Lung microvascular endothelial cell (primary cell): ENCODE data around the gene CPNE5. TPM values are rescaled to one million over a fixed set of nuclear protein-coding genes. Genes with fewer than 3 reads are reported as not detected.
"Not testable (repeated sequence)": the region's sequence is repeated elsewhere in the genome, so short reads cannot be mapped to it uniquely, and the experiment has no call there.

ENCODE experiments used
- DNase-seq, 2 donors: peaks; one replicate each; pipeline versions ENCODE4 v3.0.0 to v3.0.0-alpha.2; 2010; ENCODE audit warnings: low read depth in 2 of 2
- total RNA-seq: library from RNA; depleted of rRNA; stranded (reverse); fragments of >200 nt; gene quantifications from 2 replicates; pipeline ENCODE4 v1.2.1, GENCODE V29; 2014

The CPNE5 gene
- total RNA-seq, 1 donor from 2014 or later = 1.2 TPM

- DNase-seq = no peak
Observed at GRCh38 chr6:36728289-36729160, 110.7 kb downstream of the CPNE5 start.

DNA sequence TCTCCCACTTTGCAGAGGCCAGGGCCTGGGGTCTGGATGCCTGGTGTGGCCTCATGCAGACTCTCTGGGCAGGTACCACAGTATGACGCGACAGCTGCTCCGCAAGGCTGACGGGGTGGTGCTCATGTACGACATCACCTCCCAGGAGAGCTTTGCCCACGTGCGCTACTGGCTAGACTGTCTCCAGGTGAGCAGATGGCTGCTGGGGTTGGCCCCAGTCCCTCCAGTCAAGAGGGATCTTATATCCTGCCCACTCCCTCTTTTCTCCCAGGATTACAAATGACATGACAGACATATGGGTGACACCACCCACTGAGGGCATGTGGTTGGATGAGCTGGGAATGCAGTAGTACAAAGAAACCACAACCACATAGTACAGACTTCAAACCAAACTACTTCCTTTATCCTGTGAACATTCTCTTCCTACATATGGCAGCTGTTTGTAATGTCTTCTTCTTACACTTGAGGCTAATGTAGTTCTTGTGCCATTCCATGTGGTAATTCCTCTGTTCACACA, 111.7 kb downstream of the CPNE5 start:
- no peak for DNase-seq

DNA sequence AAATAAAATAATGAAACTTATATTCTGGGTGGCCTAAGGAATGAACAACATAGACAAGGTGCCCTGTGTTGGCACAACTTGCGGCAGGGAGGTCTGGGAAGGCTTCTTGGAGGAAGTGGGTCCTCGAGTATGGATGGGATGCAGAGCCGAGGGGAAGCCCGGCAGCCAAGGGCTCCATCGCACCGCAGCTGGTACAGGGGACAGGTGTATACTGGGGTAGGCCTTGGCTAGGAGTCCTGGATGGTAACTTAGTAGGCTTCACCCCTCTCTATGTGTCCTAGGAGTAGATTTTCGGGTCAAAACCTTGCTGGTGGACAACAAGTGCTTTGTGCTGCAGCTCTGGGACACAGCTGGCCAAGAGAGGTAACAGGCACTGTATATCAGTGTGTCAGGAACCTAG, 113.7 kb downstream of the CPNE5 start:
- DNase-seq = no peak

DNA sequence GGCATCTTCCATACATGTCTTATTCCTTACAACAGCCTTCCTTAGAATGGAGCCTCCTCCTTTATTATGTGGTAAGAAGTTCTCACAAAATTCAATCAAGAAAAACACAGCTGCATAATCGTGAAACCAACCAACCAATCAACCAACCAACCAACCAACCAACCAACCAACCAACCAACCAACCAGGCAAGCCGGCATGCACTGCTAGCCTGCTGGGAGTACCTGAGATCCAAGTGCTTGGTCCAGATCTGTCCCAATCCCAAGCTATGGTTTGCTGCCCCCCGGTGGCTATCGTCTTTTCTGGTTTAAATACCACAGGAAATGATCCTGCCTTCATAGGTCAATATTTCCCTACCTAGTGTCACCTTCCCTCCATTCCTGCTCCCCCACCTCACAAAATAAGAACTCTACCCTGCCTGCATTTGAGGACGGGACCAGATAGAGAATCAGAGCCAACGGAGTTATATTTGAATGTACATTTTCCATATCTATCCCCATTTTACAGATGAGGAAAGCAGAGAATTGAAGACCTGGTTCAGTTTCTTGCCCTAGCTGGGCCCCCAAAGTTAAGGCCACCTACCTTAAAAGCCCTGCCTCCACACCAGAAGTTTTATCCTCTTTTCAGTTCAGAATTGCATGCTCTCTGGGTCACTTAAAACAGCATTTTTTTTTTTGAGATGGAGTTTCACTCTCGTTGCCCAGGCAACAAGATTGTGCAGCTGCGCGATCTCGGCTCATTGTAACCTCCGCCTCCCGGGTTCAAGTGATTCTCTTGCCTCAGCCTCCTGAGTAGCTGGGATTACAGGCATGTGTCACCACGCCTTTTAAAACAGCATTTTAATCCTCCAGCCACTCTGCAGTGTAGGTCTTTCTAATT, 114.5 kb downstream of the CPNE5 start:
- peak; percentile 70 to 82 for DNase-seq

DNA sequence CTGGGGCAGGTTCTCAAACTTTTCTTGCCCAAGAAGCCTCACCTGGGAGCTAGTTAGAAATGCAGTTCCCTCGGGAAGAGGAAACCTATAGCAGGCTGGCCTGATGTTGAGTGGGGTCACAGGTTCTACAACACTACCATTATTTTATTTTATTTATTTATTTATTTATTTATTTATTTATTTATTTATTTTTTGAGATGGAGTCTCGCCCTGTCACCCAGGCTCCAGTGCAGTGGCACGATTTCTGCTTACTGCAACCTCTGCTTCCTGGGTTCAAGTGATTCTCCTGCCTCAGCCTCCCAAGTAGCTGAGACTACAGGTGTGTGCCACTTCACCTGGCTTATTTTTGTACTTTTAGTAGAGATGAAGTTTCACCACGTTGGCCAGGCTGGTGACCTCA, 115.3 kb downstream of the CPNE5 start:
- DNase-seq = not testable (repeated sequence)

DNA sequence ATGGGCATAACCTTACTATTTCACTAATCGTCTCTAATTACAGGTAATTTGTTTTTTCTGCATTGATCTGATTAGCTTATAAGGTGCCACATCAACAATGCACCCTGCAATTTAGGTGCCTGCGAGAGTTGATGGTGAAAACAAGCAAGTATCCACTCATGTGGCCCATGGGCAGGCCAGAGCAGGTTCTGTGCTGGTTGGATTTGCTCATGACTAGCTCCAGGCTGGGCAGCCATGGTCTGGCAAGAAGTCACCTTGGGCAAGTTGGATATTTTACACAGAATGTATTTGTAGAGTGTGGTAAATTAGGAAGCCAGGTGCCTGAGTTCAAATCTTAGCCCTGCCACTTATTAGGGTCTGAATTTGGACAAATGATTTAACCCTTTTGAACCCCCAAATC, 116.4 kb downstream of the CPNE5 start:
- DNase-seq = no peak

DNA sequence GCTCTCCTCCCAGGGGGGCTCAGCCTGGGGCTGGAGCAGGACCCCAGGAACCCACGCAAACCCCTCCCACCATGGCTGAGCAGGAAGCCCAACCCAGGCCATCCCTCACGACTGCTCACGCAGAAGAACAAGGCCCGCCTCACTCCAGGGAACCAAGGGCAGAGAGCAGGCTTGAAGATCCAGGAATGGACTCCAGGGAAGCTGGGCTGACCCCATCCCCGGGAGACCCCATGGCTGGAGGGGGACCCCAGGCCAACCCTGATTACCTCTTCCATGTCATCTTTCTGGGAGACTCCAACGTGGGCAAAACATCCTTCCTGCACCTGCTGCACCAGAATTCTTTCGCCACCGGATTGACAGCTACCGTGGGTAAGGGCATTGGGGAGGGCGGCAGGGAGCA, 116.9 kb downstream of the CPNE5 start:
- no peak for DNase-seq

DNA sequence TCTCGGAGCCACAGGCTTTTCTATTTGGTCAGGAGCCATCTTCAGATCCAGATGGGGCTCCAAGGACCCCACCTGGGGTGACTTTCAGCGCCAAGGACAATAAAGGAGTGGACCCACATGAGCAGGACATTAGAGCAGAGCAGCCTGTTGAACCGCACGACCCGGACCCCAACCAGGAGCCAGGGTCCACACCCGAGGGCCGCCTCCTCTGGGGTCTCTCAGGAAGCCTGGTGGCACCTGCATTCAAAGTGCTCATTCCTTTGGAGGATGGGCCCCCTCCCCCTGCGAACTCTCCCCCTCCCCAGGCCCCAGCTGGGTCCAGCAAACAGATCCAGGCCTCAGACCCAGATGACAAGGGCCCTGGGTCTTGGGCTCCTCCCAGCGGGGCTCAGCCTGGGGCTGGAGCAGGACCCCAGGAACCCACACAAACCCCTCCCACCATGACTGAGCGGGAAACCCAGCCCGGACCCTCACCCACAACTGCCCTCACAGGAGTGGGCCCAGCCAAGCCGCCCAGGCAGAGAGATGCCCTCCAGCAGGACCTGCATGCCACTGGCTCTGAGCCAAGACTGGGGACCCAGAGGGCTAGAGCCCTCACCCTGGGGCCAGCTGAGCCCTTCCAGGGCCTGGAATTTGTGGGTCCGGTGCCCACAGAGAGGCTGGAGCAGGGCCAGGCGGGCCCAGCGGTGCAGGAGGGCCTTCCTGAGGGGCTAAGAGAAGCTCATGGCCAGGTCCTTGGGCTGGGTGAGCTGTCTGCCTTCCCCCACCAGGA, 117.7 kb downstream of the CPNE5 start:
- no peak for DNase-seq

GRCh38 chr6:36720251-36721141, 118.7 kb downstream of the CPNE5 start:
- DNase-seq = no peak

DNA sequence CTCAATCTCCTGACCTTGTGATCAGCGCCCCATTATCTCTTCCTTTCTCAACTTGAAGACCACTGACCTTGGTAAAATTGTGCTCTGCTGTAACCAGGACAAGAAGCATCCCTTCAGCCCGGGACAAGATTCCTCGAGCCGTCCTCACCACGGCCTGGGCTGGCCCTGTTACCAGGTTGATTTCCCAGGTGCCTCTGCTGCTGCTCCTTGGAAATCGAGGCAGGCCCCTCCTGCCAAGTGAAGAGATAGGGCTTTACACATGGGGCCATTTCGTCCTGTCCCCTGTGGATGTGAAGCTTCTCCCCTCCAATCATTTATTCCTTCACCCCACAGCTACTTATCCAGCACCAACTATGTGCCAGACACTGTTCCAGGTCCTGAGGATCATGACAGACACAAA, 120.1 kb downstream of the CPNE5 start:
- no peak for DNase-seq

- DNase-seq = no peak
Observed at GRCh38 chr6:36718560-36718959, 120.7 kb downstream of the CPNE5 start.

DNA sequence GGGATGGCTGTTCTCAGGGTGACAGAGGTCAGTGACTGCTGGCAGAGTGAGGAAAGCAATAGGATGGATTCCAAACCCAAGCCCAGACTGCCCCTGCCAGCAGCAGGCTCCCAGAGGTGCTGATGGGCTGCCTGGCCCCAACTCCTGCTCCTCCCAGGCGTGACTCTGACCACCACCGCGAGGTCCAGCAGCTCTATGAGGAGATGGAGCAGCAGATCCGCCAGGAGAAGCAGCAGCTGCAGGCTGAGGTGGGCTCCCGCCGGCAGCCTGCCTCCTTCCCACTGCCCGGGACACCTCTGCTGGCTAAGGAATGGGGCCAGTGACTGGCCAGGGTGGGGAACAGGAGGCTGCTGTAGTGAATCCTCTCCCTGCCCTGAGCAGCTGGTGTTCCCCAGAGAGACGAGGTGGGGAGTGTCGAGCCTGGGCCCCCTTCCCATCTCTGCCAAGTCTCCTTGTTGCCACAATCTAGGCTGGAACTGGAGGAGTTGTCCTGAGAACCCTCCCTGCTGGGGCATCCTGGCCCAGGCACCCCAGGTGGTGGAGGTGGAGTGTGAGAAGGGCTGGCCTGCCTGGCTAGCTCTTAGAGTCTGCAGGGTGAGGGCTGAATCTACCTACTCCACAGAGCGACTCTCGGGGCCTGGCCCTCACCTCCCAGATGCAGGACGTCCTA, 121.2 kb downstream of the CPNE5 start:
- DNase-seq = no peak

GRCh38 chr6:36717231-36717825, 121.9 kb downstream of the CPNE5 start:
- no peak for DNase-seq

- no peak for DNase-seq
Observed at GRCh38 chr6:36716476-36717093, 122.7 kb downstream of the CPNE5 start.

- DNase-seq = no peak
Observed at GRCh38 chr6:36715469-36715868, 123.8 kb downstream of the CPNE5 start.

DNA sequence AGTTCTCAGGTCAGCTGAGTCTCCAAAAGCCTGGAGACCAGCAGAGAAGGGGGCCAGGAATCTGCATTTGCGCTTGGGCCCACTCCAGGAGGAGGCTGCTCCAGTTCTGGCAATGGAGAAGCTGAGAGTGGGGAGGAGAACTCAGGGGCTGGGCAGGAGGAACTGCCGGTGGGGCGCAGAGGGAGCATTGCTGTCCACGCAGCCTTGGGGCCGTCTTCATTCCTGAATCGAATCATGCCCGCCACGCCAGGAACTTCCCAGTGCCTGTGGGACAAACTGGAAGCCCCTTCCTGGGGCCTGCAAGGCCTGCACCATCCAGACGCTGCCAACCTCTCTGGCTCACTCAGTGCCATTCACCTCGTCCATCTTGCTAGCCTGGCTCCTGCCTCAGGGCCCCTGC, 124.7 kb downstream of the CPNE5 start:
- DNase-seq = no peak

DNA sequence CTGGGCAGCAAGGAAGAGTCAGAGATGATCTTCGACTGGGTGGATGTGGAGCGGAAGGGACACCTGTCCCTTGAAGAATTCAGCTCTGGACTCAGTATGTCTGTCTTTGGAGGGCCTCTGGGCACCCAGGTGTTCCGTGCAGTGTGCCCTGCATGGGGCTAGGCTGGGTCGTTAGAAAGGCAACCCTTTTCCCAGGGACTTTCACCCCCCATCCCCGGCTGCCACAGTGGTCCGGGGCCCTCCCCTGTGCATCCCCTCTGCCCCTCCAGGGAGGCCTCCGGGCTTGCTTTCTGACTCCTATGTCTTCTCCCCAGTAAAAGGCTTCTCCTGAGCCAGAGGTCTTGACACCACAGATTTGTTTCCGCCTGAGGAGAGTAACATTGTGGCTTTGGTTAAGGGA, 125.4 kb downstream of the CPNE5 start:
- no peak for DNase-seq

DNA sequence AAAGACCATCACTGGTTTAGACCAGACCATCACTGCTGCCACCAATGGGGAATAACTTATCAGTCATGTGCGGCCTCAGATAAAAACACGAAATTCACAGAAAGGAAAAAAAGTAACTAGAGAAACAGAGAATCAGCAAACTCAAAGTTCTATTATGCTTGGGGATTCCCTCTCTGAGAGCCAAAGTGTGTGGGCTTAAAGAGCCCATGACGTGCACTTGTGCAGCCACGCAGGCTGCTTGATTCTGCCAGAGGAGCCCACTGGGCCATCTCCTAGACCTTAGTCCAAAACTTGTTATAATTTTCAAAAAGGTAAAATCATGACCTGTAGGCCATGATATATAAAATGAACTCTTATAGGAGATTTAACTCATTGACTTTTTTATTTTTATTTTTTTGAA, 126.4 kb downstream of the CPNE5 start:
- DNase-seq = no peak

GRCh38 chr6:36706339-36706738, 132.9 kb downstream of the CPNE5 start:
- no peak for DNase-seq
